Fibroblast of the aortic adventitia (primary cell): Measurements from ENCODE around the gene OTULIN. TPM values are rescaled to one million over a fixed set of nuclear protein-coding genes. Genes with fewer than 3 reads are reported as not detected.

Experiments
- DNase-seq: peaks from one replicate; pipeline ENCODE4 v3.0.0-alpha.2; 2010; ENCODE audit warnings: low read depth
- H3K4me3 ChIP-seq: 2 replicates; pipeline ENCODE4 v1.5.1; 2011; ENCODE audit warnings: low read depth, mild to moderate bottlenecking, control low read depth, low read length, moderate library complexity
- CTCF ChIP-seq: IDR thresholded peaks from 2 replicates; pipeline ENCODE4 v1.5.1; 2011; ENCODE audit warnings: mild to moderate bottlenecking, low read length, control low read depth, inconsistent platforms; ENCODE audit not compliant: insufficient read depth
- total RNA-seq: library from RNA; depleted of rRNA; stranded (reverse); fragments of >200 nt; gene quantifications from 2 replicates; pipeline ENCODE4 v1.2.3, GENCODE V29; 2012; ENCODE audit warnings: low replicate concordance

OTULIN gene
- total RNA-seq: 26.2 and 29.3 TPM in 2 replicates

- H3K4me3 ChIP-seq: peak within 1 kb of the TSS; percentile 85
- peak; percentile 88 for DNase-seq
- no peak for TF ChIP-seq CTCF
Measured at GRCh38 chr5:14664270-14665100, at the start of gene OTULIN. Gene OTULIN, plus strand, starts transcription at chr5:14664718. Its CDS starts 108 bp downstream, at chr5:14664826.

GRCh38 chr5:14615365-14615764 is 49.2 kb upstream of the OTULIN start:
- TF ChIP-seq CTCF: no peak
- DNase-seq: no peak
- H3K4me3 ChIP-seq: no peak overlapping the region

- no peak for DNase-seq
- no peak overlapping the region for H3K4me3 ChIP-seq
- no peak for TF ChIP-seq CTCF
Measured at GRCh38 chr5:14617441-14617840, 47.1 kb upstream of the OTULIN start.

- H3K4me3 ChIP-seq: no peak overlapping the region
- TF ChIP-seq CTCF: no peak
- no peak for DNase-seq
Measured at GRCh38 chr5:14627270-14627669, 37.2 kb upstream of the OTULIN start.

GRCh38 chr5:14628346-14628745 is 36.2 kb upstream of the OTULIN start:
- TF ChIP-seq CTCF: no peak
- DNase-seq: peak; percentile 73
- H3K4me3 ChIP-seq: no peak overlapping the region

DNA sequence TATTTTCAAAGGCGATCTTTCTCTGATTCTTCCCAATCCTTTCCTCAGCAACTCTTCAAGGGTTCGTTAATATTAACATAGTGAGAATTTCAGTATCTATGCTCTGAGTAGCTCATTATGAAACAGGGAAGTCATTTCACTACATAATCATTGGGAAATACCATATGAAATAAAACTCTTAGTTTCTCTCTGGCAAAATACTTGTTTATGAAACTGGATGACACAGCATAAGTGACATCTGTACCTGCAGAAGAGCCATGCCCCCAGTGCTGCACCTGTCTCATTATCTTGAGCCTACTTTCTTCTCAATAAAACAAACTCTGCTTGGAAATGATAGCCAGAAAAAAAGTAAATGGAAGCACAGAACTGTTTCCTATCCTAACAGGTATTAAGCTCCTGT is 33.8 kb upstream of the OTULIN start:
- no peak for DNase-seq
- no peak for TF ChIP-seq CTCF
- H3K4me3 ChIP-seq: no peak overlapping the region
